Breast epithelium (tissue), 4 donors: ENCODE data around the gene PUSL1. TPM values are rescaled to one million over a fixed set of nuclear protein-coding genes. Genes with fewer than 3 reads are reported as not detected.

Experiments
- DNase-seq, 2 donors: peaks; one replicate each; pipeline ENCODE4 v3.0.0-alpha.2; 2019; ENCODE audit warnings: low spot score in 2 of 2
- H3K27ac ChIP-seq, 2 donors: fragments of 200-600 bp; sonication (generic) in 1 of 2; one replicate each; pipeline ENCODE4 v1.5.1; 2016 to 2019; ENCODE audit warnings: mild to moderate bottlenecking in 1 of 2
- H3K27me3 ChIP-seq, 2 donors: fragments of 200-600 bp; sonication (generic) in 1 of 2; one replicate each; pipeline versions ENCODE4 v1.5.1 to v1.6.0; 2017 to 2019; ENCODE audit warnings: control low read depth in 1 of 2, mild to moderate bottlenecking in 1 of 2
- H3K36me3 ChIP-seq: fragments of 200-600 bp; one replicate; pipeline ENCODE4 v1.5.1; 2019
- H3K4me1 ChIP-seq, 2 donors: fragments of 200-600 bp; sonication (generic); one replicate each; pipeline ENCODE4 v1.5.1; 2016 to 2019; ENCODE audit warnings: control low read depth in 1 of 2
- H3K4me3 ChIP-seq, 3 donors: fragments of 200-600 bp; sonication (generic); 1 replicate in 2 of 3; 2 replicates in 1 of 3; pipeline ENCODE4 v1.5.1; 2016 to 2019; ENCODE audit warnings: mild to moderate bottlenecking in 3 of 3, moderate library complexity in 2 of 3
- H3K9me3 ChIP-seq, 2 donors: fragments of 200-600 bp; sonication (generic) in 1 of 2; one replicate each; pipeline ENCODE4 v1.5.1; 2016 to 2019; ENCODE audit warnings: control low read depth in 1 of 2
- POLR2A ChIP-seq: fragments of 450-650 bp; IDR thresholded peaks from one replicate; pipeline ENCODE4 v1.6.1; 2016; ENCODE audit warnings: antibody characterized with exemption, mild to moderate bottlenecking, moderate library complexity
- POLR2AphosphoS5 ChIP-seq, 3 donors: sonication (generic); formaldehyde crosslinking; IDR thresholded peaks; one replicate each; pipeline ENCODE4 v1.6.1; 2017; ENCODE audit warnings: antibody characterized with exemption in 3 of 3
- intact Hi-C: fragments of 100-400 bp; cut with DNase I; formaldehyde crosslinking; loops from one replicate; pipeline ENCODE4 v1.15.1; 2023; ENCODE audit warnings: low total_unique reads
- total RNA-seq, 3 donors: library from RNA; depleted of rRNA; stranded (reverse); fragments of >200 nt; gene quantifications; one replicate each; pipeline ENCODE4 v1.1.0, GENCODE V29; 2016
- TF ChIP-seq, protein P1 (sequence below), 3 donors: fragments of 450-650 bp; IDR thresholded peaks; one replicate each; pipeline ENCODE4 v1.5.1; 2016 to 2017; ENCODE audit warnings: antibody characterized with exemption in 3 of 3, mild to moderate bottlenecking in 3 of 3, moderate library complexity in 3 of 3

PUSL1 gene
- total RNA-seq, 3 donors from 2014 or later = 16.0 to 27.5 (median 22.0) TPM

DNA sequence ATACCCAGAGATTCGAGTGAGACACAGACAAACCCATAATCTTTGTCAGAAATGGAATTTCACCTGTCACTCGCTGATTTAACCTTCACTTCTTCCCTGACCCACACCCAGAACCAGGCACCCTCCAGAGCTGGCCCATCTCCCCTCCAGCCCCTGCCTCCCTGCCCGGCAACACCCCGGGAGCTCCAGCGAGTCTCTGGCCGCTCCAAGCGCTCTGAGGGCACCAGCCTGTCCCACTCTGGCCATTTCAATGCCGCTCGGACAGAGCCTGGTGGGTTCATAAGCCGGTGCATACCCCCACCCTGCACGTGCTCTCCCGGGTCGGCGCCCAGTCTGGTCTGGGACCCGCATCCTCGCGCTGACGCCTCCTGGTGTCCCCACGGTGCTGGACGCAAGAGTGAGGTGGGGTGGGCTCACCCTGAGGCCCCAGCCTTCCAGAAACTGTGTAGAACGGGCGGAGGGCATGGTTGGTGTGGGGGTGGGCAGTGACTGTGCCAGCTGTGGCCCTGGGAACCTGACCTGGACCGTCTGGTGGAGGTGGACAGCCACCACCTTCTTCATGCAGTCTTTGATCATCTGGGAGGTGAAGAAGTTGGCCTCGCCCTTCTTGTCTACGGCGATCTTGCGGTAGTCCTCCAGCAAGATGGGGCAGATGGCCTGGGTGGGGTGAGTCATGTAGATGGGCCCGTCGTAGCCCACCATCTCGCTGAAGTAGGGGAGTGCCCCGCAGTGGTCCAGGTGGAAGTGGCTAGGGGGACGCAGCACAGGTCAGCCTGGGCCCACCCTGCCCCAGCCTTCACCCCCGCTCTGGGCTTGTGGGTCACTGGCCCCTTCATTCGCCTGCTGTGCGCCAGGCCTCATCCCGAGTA is 10.6 kb downstream of the PUSL1 start:
- H3K9me3 ChIP-seq = no peaks in the 10 kb centered on the region
- no peak for DNase-seq
- H3K36me3 ChIP-seq = no peaks in the 10 kb centered on the region
- TF ChIP-seq POLR2AphosphoS5 (IDR thresholded peaks at IDR 0.05) (no peak), POLR2A (no peak)
- TF ChIP-seq, protein P1, sequence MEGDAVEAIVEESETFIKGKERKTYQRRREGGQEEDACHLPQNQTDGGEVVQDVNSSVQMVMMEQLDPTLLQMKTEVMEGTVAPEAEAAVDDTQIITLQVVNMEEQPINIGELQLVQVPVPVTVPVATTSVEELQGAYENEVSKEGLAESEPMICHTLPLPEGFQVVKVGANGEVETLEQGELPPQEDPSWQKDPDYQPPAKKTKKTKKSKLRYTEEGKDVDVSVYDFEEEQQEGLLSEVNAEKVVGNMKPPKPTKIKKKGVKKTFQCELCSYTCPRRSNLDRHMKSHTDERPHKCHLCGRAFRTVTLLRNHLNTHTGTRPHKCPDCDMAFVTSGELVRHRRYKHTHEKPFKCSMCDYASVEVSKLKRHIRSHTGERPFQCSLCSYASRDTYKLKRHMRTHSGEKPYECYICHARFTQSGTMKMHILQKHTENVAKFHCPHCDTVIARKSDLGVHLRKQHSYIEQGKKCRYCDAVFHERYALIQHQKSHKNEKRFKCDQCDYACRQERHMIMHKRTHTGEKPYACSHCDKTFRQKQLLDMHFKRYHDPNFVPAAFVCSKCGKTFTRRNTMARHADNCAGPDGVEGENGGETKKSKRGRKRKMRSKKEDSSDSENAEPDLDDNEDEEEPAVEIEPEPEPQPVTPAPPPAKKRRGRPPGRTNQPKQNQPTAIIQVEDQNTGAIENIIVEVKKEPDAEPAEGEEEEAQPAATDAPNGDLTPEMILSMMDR (IDR thresholded peaks at IDR 0.05) = no peak
- H3K4me3 ChIP-seq = no peak overlapping the region
- H3K27me3 ChIP-seq = no peaks in the 10 kb centered on the region
- intact Hi-C loops = no loop called here
- H3K4me1 ChIP-seq = peaks cover 3 to 16% of the 10 kb centered on the region in 2 donors
- peak overlapping the region; percentile 75 to 84 for H3K27ac ChIP-seq

DNA sequence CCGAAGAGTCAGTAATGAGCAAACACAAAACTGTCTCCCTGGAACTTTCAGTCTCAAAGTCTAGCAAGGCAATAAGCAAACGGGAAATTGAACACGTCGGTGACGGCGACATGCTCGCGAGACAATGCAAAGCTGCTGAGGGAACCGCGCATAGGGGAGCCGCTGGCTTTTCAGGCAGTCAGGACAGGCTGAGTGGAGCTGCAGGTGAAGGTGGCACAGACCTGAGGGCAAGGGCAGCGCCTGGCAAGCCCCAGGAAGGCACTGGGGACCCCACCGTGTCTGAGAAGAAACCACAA is 11.2 kb downstream of the PUSL1 start:
- H3K36me3 ChIP-seq = no peaks in the 10 kb centered on the region
- H3K27ac ChIP-seq = peak overlapping the region in 1 of 2 donors; percentile 84
- intact Hi-C loops = no loop called here
- no peak for DNase-seq
- H3K27me3 ChIP-seq = no peaks in the 10 kb centered on the region
- peaks cover 3 to 16% of the 10 kb centered on the region in 2 donors for H3K4me1 ChIP-seq
- H3K9me3 ChIP-seq = no peaks in the 10 kb centered on the region
- TF ChIP-seq, protein P1 (IDR thresholded peaks at IDR 0.05) = no peak
- TF ChIP-seq POLR2AphosphoS5 (IDR thresholded peaks at IDR 0.05) (no peak), POLR2A (no peak)
- H3K4me3 ChIP-seq = no peak overlapping the region

DNA sequence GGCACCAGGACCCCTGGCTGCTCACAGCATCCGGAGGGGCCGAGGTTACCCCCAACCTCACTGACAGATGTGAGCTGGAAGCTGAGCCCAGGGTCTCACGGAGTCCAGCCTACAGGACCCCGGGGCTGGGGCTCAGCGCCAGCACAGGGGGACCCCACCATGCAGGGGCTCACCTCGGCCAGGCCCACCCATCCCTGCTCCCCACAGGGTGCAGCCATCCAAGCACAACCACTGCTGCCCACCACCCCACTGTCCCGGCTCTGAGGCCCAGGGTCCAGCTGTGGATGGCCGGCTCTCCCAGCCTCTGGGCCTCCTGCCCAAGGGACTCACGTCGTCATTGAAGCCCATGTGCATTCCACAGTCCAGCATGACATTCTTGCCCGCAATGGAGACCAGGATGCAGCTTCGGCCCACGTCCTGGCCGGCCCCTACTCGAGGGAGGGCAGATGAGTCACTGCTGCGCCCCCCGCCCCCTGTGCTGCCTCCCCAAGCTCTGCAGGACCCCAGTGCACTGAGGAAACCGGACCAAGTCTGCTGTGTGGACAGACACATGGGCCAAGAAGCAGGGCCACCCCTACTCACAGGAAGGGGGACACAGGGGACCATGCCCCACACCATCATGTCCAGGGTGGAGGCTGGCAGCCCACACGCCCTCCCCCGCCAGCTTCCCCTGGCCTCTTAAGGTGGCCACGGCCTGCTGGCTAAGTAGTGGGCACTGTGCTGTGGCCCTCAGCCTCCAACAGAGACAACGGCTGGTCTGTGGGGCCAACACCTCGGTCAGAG is 12.5 kb downstream of the PUSL1 start:
- no peak for DNase-seq
- intact Hi-C loops = no loop called here

DNA sequence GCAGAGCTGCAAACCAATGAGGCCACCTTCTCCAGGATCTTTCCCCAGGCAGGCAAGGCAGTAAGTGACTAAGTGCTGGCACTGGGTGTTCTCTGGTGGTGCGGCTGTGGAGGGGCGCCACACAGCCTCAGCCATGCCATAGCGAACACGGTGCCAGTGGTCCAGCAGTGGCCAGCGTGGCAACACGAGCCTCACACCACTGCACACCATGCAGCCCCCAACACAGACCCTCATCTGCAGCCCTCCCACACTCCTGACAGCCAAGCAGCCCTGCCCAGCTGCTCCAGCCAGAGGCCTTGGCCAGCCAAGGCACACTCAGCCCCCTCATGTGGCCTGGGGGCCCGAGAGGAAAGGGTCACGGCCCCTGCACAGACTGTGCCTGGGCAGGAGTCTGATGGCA is 13.1 kb downstream of the PUSL1 start:
- Histone ChIP-seq H3K9me3 (no peaks in the 10 kb centered on the region), H3K4me1 (peaks cover 10 to 26% of the 10 kb centered on the region in 2 donors), H3K27ac (no peak overlapping the region), H3K36me3 (no peaks in the 10 kb centered on the region), H3K4me3 (no peak overlapping the region), H3K27me3 (no peaks in the 10 kb centered on the region)
- DNase-seq = no peak
- intact Hi-C loops = no loop called here
- TF ChIP-seq POLR2AphosphoS5 (IDR thresholded peaks at IDR 0.05) = no peak
- no peak for TF ChIP-seq POLR2A
- TF ChIP-seq, protein P1 (IDR thresholded peaks at IDR 0.05) = no peak

More for the DNA sequence above, 12.5 kb downstream of the PUSL1 start:
- H3K27ac ChIP-seq = no peak overlapping the region
- no peaks in the 10 kb centered on the region for H3K36me3 ChIP-seq
- H3K4me1 ChIP-seq = peaks cover 8 to 24% of the 10 kb centered on the region in 2 donors
- no peak overlapping the region for H3K4me3 ChIP-seq
- TF ChIP-seq POLR2AphosphoS5 (IDR thresholded peaks at IDR 0.05) = no peak
- TF ChIP-seq, protein P1 (IDR thresholded peaks at IDR 0.05) = no peak
- TF ChIP-seq POLR2A = no peak
- H3K27me3 ChIP-seq = no peaks in the 10 kb centered on the region
- H3K9me3 ChIP-seq = no peaks in the 10 kb centered on the region

DNA sequence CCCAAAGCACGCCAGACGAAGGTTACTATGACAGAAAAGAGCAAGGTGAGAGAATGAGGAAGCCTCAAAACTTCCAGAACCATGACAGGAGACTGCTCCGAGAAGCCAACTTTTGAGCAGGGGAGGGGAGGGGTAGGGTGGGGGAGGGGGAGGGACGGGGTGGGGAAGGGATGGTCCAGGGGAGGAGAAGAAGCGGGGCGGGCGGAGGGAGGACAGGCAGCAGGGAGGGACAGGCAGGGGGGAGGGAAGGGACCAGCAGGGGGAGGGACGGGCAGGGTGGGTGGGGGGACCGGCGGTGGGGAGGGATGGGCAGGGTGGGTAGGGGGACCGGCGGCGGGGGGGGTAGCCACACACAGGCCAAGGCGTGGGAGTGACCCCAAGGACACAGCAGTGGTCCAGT is 14.0 kb downstream of the PUSL1 start:
- TF ChIP-seq POLR2A (no peak), POLR2AphosphoS5 (IDR thresholded peaks at IDR 0.05) (no peak)
- TF ChIP-seq, protein P1 (IDR thresholded peaks at IDR 0.05) = no peak
- Histone ChIP-seq H3K36me3 (no peaks in the 10 kb centered on the region), H3K27me3 (no peaks in the 10 kb centered on the region), H3K27ac (no peak overlapping the region), H3K9me3 (no peaks in the 10 kb centered on the region), H3K4me3 (peak overlapping the region in 1 of 3 donors; percentile 100), H3K4me1 (peaks cover 10 to 26% of the 10 kb centered on the region in 2 donors)
- intact Hi-C loops = no loop called here
- no peak for DNase-seq
